HEK293T (cell line): Measurements from ENCODE around the gene MTA2.

ENCODE experiments used
- SP1 ChIP-seq: fragments of 450-650 bp; IDR thresholded peaks from 2 replicates; pipeline ENCODE4 v1.6.1; 2017
- TARDBP ChIP-seq: fragments of 450-650 bp; IDR thresholded peaks from 2 replicates; pipeline ENCODE4 v1.6.1; 2016

DNA sequence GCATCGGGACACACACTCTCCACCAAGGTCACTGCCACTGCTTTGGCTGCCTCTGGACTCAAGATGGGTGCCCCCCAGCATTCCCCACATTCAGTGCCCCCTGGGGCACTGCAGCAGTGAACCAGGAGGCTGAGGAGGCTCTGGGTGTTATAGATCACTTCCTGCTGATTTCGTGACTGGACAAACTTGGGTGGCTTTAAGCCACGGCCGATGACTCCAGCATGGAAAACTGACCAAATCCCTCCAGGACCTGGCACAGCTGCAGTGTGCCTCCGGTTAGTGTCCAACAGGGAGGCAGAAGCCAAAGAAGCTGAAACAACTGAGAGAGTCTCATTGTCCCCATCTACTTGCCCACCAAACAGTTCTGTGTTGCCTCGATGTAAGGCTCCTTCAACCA lies 45.9 kb upstream of the MTA2 start:
- no peak for TF ChIP-seq SP1
- TF ChIP-seq TARDBP: no peak
